NCI-H146 treated with DMSO at 0.1 percent for 48 hours (cell line): ENCODE measurements around the gene SP7.
"Not testable (repeated sequence)": the region's sequence is repeated elsewhere in the genome, so short reads cannot be mapped to it uniquely, and the experiment has no call there.

ENCODE experiments used
- DNase-seq: peaks from one replicate; lab custom pipeline; 2025; ENCODE audit not compliant: unreplicated experiment; lab: John Stamatoyannopoulos, UW

SP7 gene

DNA sequence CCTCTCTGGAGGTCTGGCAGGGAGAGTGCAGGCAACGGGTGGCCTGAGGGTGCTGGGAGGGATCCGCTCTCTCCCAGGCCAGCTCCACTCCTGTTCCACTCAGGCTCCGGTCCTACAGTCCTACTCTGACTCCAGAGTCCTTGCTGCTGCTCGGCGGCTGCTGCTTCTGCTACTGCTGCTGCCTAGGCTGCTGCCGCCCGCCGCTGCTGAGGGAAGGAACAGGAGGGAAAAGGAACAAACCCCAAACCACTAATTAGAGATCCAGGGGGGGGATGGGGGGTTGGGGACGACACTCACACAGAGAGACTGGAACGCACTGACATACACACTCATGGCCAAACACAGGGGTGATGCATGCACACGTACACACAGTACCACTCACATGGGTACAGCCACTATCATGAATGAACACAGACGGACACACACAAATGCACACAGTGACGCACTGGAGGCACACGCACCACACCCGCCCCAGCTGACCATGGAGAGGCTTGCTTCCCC is at the start of gene SP7:
Gene SP7, minus strand, starts transcription at position 174 of the 501 bp plus-strand sequence. CDS start 708 bp downstream, outside the sequence.
- DNase-seq, result no peak

DNA sequence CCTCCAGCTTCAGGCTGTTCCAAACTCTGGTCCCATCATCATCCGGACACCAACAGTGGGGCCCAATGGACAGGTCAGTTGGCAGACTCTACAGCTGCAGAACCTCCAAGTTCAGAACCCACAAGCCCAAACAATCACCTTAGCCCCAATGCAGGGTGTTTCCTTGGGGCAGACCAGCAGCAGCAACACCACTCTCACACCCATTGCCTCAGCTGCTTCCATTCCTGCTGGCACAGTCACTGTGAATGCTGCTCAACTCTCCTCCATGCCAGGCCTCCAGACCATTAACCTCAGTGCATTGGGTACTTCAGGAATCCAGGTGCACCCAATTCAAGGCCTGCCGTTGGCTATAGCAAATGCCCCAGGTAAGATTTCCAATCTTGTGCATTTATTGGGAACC is 47.1 kb upstream of the SP7 start:
- DNase-seq, result no peak

DNA sequence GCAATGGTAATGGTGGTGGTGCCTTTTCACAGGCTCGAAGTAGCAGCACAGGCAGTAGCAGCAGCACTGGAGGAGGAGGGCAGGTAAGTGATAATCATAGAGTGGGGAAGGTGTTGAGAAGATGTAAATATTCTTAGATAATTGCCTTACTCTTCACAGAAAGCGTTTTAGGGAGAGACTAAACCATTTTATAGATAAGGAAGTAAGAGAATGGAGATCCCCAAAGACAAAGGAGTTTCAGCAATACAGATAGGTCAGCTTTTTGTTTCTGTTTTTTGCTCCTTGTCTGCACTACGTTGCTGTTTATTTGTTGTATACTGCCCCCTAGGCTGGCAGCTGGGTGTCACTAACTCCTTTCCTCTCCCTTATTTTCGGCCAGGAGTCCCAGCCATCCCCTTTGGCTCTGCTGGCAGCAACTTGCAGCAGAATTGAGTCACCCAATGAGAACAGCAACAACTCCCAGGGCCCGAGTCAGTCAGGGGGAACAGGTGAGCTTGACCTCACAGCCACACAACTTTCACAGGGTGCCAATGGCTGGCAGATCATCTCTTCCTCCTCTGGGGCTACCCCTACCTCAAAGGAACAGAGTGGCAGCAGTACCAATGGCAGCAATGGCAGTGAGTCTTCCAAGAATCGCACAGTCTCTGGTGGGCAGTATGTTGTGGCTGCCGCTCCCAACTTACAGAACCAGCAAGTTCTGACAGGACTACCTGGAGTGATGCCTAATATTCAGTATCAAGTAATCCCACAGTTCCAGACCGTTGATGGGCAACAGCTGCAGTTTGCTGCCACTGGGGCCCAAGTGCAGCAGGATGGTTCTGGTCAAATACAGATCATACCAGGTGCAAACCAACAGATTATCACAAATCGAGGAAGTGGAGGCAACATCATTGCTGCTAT is 45.8 kb upstream of the SP7 start:
- peak; percentile 2 for DNase-seq

DNA sequence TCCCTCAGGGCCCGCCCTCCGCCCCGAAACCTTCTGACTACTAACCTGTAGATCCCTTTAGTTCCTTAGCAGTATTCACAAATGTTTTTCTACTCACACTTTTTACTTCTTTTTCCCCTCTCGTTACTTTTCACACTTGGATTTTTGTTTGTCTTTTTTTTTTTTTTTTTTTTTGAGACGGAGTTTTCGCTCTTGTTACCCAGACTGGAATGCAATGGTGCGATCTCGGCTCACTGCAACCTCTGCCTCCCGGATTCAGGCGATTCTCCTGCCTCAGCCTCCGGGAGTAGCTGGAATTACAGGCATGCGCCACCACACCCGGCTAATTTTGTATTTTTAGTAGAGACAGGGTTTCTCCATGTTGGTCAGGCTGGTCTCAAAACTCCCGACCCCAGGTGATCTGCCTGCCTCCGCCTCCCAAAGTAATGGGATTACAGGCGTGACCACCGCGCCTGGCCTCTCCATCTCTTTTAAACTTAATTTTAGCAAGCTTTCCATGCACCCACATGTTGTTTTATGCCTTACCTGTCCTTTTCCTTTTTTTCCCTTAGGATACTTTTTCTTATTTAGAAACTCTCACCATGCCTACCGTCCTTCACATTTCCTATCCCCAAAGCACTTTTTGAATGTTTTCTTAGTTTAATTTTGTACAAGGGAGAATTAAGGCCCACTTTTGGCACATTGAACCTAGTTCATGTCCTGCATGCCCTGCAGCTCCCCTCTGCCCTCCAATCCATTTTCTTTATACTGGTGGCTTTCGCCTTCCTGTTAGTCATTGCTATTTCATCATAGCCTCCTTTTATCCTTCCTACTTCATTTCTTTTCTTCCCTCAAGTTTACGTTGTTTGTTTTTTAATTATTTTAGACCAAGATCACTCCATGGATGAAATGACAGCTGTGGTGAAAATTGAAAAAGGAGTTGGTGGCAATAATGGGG is 44.9 kb upstream of the SP7 start:
- no peak for DNase-seq

DNA sequence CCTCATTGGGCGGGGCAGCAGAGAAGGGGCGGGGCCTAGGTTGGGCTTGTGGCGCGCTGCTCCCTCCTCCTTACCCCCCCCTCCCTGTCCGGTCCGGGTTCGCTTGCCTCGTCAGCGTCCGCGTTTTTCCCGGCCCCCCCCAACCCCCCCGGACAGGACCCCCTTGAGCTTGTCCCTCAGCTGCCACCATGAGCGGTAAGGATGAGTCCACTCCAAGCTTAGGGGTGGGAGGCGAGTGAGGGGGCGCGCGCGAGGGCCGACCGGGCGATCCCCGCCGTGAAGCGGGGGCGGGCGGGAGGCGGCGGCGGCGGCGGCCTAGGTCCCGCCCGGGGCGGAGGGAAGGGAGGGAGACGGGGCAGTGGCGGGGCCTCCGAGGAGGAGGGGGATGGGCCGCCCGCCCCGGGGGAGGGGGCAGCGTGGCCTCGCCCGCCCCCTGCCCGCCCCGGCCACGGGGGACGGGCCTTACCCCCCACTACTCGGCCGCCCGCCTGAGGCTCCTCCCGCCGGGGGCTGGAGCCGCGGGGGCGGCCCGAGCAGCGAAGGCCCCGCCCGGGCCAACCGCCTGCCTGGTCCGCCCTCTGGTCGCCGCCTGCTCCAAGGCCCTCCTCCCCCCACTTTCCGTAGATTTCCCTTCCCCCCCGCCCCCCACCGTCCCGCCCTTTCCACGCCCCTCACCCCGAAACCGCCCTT is 44.1 kb upstream of the SP7 start, which contains the start of gene SP1:
Gene SP1, plus strand, starts transcription at position 73 of the 690 bp plus-strand sequence. Its CDS starts 116 bp downstream, at position 189.
- DNase-seq, result peak; percentile 89

DNA sequence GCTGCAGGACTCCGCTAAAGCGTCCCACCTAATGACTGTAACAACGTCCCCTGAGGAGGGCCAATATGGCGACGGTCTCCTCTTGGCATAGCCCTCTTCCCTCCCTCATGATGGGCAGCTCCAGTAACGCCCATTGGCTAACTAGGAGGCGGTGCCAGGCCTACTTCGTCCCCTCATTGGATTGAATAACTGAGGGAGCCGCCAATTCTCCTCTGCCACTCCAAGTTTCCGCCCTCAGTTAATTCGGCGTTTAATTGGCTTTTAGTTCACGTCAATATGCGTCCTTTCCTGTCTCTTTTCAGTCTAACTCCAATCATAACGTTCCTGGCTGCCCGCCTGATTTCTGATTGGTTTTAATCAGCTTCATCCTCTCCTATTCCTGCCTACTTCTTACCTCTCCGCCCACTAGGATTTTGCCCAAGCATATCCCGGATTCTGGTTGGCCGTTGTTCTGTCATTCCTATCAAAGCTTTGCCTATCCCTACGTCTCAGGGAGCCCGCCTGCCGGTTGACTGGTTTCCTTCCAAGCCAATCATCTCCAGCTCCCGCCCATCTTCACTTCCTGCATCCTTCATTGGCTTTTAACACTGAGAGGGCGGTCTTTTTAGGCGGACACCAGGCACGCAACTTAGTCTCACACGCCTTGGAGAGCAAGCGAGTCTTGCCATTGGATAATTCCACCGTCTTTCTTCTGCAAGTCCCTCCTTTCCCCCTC is 43.4 kb upstream of the SP7 start:
- DNase-seq, result peak; percentile 100

DNA sequence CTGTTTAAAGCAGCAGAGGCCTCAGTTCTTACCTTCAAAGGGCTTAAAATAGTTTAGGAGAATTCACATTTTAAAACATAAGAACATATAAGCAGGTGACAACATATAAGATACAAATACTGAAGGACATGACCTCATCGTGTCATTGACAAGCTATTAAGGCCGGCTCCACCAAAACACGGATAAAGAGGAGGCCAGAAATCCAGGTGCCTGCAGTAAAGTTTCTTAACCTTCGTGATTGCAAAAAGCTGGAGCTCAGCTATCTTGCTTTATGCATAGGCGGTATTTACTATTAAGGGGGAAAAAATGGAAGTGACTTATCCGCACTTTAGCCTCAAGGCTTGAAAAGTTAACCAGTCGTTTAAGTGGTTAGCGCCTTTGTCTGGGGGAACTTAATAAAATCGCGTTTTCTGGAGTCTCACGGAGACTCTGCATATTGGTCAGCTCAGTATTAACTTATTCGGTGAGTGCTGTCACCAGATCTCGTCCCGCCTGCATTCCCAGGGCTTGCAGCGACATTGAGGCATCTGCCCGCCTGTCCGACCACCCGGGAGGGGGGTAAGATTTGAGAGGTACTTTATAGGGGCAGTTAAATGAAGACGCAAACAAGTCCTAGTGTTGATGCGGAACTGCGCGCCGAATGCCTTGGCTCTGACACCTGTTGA is 42.7 kb upstream of the SP7 start:
- DNase-seq, result peak; percentile 57

DNA sequence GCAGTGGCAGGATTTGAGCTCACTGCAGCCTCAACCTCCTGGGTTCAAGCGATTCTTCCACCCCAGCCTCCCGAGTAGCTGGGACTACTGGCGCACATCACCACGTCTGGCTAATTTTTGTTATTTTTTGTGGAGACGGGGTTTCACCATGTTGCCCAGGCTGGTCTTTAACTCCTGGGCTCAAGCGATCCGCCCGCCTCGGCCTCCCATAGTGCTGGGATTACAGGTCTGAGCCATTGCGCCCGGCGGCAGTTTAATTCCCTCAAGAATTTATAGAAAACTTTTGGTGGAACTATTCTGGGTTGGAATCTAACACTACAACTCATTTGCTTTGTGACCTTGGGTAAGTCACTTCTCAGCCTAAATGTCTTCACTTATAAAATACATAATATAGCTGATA is 42.1 kb upstream of the SP7 start:
- no peak for DNase-seq

DNA sequence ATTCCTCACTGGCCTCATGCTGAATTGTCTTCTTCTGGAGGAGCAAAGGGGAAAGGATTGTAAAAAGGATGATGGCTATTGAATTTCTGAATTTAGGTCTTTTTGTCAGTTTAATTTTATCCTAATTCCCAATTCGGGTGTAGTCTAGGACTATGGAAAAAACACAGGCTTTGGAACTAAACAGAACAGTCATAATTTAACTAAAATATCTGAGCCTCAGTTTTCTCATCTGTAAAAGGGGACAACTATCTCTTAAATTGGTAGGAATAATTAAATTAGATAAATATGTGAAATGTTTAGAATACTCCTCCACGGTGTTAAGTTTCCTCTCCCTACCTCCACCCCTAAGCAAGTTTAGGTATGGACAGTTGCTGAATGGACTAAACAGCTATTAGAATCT is 40.6 kb upstream of the SP7 start:
- DNase-seq, result no peak

DNA sequence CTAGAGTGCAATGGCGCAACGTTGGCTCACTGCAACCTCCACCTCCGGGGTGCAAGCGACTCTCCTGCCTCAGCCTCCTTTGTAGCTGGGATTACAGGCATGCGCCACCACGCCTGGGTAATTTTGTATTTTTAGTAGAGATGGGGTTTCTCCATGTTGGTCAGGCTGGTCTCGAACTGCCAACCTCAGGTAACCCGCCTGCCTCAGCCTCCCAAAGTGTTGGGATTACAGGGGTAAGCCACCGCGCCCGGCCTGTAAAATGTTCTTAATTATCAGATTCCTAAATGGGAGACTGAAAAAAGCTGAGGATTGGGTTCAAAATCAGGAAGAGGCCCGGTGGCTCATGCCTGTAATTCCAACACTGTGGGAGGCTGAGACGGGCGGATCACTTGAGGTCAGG is 38.1 kb upstream of the SP7 start:
- DNase-seq, result not testable (repeated sequence)

DNA sequence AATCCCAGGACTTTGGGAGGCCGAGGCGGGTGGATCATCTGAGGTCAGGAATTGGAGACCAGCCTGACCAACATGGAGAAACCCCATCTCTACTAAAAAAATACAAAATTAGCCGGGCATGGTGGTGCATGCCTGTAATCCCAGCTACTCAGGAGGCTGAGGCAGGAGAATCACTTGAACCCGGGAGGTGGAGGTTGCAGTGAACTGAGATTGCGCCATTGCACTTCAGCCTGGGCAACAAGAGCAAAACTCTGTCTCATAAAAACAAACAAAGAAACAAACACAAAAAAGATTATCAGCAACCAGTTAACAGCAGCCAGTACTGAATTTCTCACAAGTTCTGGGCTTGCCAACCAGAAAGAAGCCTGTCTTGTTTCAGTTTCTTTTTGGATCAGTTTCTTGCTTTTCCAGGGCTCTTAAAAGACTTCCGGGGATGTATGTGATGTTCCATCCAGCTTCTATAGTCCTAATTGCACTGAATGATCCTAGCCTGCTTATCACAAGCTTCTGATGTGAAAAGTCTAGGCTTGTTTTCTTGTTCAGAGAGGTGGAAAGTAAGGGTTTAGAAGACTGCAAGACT is 37.5 kb upstream of the SP7 start:
- not testable (repeated sequence) for DNase-seq

DNA sequence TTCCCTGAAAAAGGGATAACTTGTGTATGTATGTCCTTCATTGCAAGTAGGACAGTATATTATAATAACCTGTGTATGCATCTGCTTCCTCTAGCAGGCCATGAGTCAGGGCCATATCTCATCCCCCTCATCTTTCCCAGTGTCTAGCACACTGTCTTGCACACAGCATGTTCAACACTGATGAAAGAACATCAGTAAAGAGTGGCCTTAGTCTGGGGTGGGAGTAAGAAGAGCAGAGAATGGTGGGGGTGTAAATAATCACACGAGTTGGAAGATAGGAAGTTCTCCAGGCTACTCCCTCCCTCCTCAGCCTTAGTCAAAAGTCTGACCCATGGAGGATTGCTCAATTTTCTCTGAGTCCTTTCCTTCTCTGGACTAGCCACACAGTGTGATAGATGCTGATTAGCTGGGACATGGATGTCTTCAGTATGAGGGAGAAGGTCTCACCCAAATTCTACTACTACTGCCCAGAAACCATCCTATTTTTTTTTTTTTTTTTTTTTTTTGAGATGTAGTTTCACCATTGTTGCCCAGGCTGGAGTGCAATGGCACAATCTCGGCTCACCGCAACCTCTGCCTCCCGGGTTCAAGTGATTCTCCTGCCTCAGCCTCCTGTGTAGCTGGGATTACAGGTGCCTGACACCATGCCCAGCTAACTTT is 29.2 kb upstream of the SP7 start:
- DNase-seq, result no peak

DNA sequence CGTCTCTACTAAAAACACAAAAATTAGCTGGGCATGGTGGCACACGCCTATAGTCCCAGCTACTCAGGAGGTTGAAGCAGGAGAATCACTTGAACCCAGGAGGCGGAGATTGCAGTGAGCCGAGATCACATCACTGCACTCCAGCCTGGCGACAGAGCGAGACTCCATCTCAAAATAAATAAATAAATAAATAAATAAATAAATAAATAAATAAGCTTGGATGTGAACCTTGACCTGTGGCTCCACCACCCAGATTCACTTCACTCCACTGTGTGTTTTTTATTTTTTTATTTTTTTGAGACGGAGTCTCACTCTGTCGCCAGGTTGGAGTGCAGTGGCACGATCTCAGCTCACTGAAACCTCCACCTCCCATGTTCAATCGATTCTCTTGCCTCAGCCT is 25.5 kb upstream of the SP7 start:
- not testable (repeated sequence) for DNase-seq

DNA sequence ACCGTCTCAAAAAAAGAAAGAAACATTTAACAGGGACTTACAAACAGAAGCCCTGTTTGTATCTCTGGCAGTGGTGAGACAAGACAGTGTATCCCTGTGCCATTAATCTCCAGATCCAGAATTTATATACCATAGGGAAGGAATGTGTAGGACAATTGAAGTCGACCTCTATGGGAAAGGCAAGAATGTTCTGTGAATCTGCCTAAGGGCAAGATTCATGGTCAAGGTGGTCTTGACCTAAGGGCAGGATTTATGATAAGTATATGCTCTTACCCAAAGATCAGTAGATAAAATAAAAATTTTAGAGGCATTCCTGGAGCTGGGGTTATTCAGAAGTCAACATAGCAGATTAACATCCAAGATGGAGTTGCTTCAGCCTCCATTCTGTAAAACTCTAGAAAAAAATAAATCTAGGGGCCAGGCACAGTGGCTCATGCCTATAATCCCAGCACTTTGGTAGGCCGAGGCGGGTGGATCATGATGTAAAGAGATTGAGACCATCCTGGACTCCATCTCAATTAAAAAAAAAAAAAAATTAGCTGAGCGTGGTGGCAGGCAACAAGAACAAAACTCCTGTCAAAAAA is 22.8 kb upstream of the SP7 start:
- no peak for DNase-seq

DNA sequence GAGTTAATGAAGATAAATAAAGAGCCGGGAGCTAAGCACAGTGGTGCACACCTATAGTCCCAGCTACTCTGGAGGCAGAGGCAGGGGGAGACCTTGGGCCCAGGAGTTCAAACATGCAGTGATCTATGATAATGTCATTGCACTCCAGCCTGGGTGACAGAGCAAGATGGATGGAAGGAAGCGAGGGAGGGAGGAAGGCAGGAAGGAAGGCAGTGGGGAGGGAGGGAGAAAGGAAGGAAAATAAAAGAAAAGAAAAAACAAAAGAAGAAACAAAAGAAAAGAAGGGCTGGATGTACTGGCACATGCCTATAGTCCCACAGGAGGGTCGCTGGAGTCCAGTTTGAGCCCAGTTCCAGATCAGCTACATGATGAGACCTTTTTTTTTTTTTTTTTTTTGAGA is 19.0 kb upstream of the SP7 start:
- DNase-seq, result no peak

DNA sequence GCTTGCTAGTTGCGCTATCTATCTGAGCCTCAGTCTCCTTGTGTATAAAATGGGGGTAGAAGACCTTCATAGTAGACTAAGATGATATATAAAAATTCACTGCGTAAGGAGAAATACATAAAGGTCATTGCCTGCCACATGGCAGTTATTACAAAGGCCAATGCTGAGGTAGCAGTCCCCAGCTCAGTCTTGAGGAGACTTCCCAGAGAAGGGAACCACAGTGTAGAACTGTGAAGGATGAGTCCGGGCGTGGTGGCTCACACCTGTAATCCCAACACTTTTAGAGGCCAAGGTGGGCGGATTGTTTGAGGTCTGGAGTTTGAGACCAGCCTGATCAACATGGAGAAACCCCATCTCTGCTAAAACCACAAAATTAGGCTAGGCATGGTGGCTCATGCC is 17.1 kb upstream of the SP7 start:
- no peak for DNase-seq

DNA sequence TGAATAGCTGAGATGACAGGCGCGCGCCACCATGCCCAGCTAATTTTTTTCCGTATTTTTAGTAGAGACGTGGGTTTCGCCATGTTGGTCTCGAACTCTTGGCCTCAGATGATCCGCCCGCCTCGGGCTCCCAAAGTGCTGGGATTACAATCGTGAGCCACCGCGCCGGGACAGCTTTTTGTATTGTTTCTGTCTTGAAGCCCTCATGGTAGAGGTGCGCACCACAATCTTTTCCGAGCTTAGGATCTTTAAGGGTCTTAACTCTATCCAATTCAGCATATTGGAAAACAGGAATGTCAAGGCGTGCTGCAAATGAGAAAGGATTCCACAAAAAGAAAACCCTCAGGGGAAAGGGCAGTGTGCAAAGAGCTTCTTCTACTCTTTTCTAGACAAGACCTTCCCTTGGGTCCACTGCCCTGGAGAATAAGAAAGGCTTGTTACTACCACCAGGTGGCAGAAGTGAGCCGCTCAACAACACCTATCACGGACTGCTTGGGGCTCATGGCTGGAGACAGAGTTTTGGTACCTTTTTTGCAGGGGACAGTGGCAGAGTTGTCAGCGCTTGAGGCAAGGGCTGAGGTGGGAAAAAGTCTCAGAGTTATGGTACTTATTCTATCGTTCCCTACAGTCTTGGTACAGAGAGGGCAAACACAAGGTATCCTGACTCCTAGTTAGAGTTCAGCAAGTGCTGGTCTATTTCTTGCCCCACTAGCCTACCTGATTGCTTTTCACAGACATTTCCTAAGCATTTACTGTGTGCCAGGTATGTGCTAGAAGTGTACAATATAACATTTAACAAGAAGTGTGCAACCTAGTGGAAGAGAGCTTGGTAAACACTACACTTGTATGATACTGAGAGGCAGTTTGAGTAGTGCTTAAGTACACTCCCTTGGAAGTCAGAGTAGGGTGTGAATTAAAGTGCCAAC is 16.4 kb upstream of the SP7 start:
- DNase-seq, result peak; percentile 75
